ENCODE results near the gene RAB3C.
"Not testable (repeated sequence)": the region's sequence is repeated elsewhere in the genome, so short reads cannot be mapped to it uniquely, and the experiment has no call there.

The RAB3C gene

GRCh38 chr5:58708456-58708855 is 125.6 kb downstream of the RAB3C start:
- no peak for TF ChIP-seq Cebpa-rat (IDR thresholded peaks at IDR 0.05)
- Histone ChIP-seq H3K9ac (no peak overlapping the region), H3K4me3 (no peak overlapping the region)

GRCh38 chr5:58710425-58710824 is 127.5 kb downstream of the RAB3C start:
- H3K36me3 ChIP-seq, H3K4me2 ChIP-seq, H3K9me3 ChIP-seq, H3K9ac ChIP-seq, H4K20me1 ChIP-seq, H3K27me3 ChIP-seq, H3K4me3 ChIP-seq, H3K4me1 ChIP-seq, H3K27ac ChIP-seq: not testable (repeated sequence)

More at GRCh38 chr5:58708456-58708855, 125.6 kb downstream of the RAB3C start:
- Histone ChIP-seq H3K4me2 (no peak overlapping the region), H3K27ac (no peak overlapping the region), H4K20me1 (no peaks in the 10 kb centered on the region), H3K36me3 (no peaks in the 10 kb centered on the region), H3K9me3 (no peaks in the 10 kb centered on the region), H3K4me1 (no peaks in the 10 kb centered on the region), H3K27me3 (no peaks in the 10 kb centered on the region)

DNA sequence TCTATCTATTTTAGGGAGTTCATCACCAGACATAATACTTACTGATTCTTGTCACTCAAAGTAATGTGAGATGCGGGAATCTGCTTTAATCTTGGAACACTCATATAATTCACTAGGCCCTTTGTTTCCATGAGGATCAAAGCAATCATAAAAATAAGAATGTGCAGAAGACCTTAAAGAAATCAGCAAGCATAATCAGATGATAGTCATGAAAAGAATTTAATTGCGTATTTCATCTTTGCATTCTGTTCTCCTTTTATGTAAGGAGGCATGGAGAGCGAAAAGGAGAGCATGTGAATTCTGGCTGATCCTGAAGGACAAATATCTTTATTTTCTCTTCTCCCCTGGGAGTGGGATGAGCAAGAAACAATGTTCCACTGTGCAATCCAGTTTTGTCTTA is 128.0 kb downstream of the RAB3C start:
- Histone ChIP-seq H4K20me1 (no peaks in the 10 kb centered on the region), H3K9ac (no peak overlapping the region), H3K36me3 (no peaks in the 10 kb centered on the region), H3K4me2 (no peak overlapping the region), H3K4me1 (no peaks in the 10 kb centered on the region), H3K27me3 (no peaks in the 10 kb centered on the region), H3K9me3 (no peaks in the 10 kb centered on the region), H3K27ac (no peak overlapping the region), H3K4me3 (no peak overlapping the region)
- TF ChIP-seq Cebpa-rat (IDR thresholded peaks at IDR 0.05) = no peak

- Histone ChIP-seq H3K27me3 (no peaks in the 10 kb centered on the region), H3K9me3 (no peaks in the 10 kb centered on the region), H3K4me3 (no peak overlapping the region), H3K4me2 (no peak overlapping the region), H3K36me3 (no peaks in the 10 kb centered on the region), H3K4me1 (no peaks in the 10 kb centered on the region), H3K27ac (no peak overlapping the region), H4K20me1 (no peaks in the 10 kb centered on the region), H3K9ac (no peak overlapping the region)
- TF ChIP-seq Cebpa-rat (IDR thresholded peaks at IDR 0.05) = no peak
These were observed 129.1 kb downstream of the RAB3C start for GRCh38 chr5:58711965-58712364.

- Histone ChIP-seq H4K20me1 (no peaks in the 10 kb centered on the region), H3K36me3 (no peaks in the 10 kb centered on the region), H3K4me1 (no peaks in the 10 kb centered on the region), H3K9ac (no peak overlapping the region), H3K9me3 (no peaks in the 10 kb centered on the region), H3K27ac (no peak overlapping the region), H3K27me3 (no peaks in the 10 kb centered on the region), H3K4me2 (no peak overlapping the region), H3K4me3 (no peak overlapping the region)
- no peak for TF ChIP-seq Cebpa-rat (IDR thresholded peaks at IDR 0.05)
These were observed 131.2 kb downstream of the RAB3C start for GRCh38 chr5:58714046-58714445.

DNA sequence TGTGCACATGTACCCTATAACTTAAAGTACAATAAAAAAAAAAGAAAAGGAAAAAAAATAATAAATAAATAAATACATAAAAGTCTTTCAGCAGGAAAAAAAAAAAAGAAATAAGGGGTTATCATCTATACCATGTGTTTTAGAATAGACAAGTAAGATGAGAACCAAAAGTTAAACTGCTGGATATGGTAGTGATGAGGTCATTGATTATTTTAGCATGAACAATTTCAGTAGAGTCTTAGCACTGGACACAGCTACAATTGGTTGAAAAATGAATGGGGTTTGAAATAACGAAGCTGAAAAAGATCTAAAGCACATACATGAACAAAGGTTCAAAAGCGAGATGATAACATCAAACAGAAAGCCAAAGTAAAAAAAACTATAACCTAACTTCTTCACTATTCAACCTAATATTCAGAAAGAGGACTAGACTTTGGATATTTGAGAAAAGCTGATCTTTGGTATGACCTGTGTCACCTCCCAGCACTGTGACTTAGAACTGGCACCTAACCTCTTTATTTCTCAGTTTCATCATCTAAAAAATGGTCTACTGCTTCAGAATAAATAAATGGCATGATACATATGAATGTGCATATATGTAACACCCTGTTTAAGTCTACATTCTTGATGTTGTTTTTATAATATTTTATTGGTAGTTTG is 133.3 kb downstream of the RAB3C start:
- H3K9me3 ChIP-seq = no peaks in the 10 kb centered on the region
- no peak overlapping the region for H3K4me3 ChIP-seq
- H3K9ac ChIP-seq = no peak overlapping the region
- no peaks in the 10 kb centered on the region for H3K27me3 ChIP-seq
- H3K27ac ChIP-seq = no peak overlapping the region
- H3K36me3 ChIP-seq = no peaks in the 10 kb centered on the region
- no peak overlapping the region for H3K4me2 ChIP-seq
- TF ChIP-seq Cebpa-rat (IDR thresholded peaks at IDR 0.05) = no peak
- H4K20me1 ChIP-seq = no peaks in the 10 kb centered on the region
- H3K4me1 ChIP-seq = no peaks in the 10 kb centered on the region

- H3K4me1 ChIP-seq = no peaks in the 10 kb centered on the region
- no peak for TF ChIP-seq Cebpa-rat (IDR thresholded peaks at IDR 0.05)
- H3K9me3 ChIP-seq = no peaks in the 10 kb centered on the region
- H3K27ac ChIP-seq = no peak overlapping the region
- no peaks in the 10 kb centered on the region for H3K27me3 ChIP-seq
- H4K20me1 ChIP-seq = no peaks in the 10 kb centered on the region
- no peak overlapping the region for H3K4me3 ChIP-seq
- no peak overlapping the region for H3K4me2 ChIP-seq
- H3K9ac ChIP-seq = no peak overlapping the region
- H3K36me3 ChIP-seq = no peaks in the 10 kb centered on the region
These were observed 133.8 kb downstream of the RAB3C start for GRCh38 chr5:58716713-58717112.

DNA sequence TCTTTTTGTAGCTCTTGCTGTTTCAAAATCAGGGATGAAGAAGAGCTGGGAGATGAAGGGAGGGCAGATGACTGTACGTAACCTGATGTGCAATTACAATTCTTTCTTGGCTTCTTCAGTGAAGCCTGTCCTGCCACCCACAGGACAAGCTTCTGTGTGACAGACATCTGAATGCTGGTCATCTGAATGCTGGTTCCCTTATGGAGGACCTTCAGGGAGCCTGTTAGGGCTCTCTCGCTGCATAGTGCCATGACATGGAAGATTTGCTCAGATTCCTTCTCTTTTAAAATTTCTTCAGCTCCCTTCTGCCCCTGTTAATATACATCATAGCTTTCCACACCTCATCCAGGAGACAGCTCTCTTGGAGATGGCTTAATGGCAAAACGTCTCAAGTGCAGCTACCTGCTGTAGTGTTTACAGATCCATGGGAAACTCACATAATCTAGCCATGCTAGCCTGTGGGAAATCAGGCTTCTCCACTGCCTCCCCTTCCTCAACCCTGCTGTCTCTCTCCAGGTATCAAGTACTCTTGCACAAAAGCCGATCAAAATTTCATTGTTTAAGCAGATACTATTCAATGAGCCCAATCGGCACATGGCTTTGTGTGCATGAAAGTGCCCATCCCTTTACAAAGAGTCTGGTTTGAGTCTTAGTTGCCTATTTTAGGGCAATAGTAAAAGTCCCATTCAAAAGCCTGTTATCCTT is 134.6 kb downstream of the RAB3C start:
- H4K20me1 ChIP-seq = no peaks in the 10 kb centered on the region
- no peaks in the 10 kb centered on the region for H3K9me3 ChIP-seq
- H3K27ac ChIP-seq = no peak overlapping the region
- no peak overlapping the region for H3K4me2 ChIP-seq
- H3K4me3 ChIP-seq = no peak overlapping the region
- no peaks in the 10 kb centered on the region for H3K4me1 ChIP-seq
- no peaks in the 10 kb centered on the region for H3K36me3 ChIP-seq
- H3K27me3 ChIP-seq = no peaks in the 10 kb centered on the region
- H3K9ac ChIP-seq = no peak overlapping the region
- no peak for TF ChIP-seq Cebpa-rat (IDR thresholded peaks at IDR 0.05)

DNA sequence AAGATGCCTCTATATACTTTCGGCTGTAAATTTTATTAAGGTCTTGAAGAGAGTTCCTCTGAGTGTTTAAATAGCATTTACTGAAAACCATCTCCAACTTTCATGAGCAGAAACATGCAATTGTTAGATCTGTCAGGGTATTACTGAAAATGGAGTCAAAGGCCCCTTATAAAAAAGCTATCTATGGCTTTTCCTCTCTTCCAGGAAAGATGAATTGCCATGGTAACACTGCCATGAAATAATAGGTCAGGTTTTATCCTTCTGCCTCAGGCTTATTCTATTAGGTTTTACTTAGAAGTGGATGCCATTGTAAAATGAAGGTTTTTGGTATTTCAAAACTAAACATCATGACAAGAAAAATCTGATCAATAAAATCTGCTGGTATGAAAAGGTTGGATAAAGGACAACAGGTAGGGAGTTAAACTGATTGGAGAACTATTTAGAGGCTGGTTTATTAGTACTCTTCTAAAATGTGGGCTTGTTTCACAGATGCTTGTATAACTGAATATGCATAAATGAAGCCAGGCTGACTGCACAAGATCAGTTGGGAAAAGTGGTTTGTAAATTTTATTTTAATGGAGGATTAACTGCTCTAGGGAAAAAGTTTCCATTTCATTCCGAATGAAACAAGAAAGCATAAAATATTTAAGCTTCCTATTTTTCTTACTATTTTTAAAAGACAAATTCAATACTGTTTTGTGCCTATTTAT is 135.5 kb downstream of the RAB3C start:
- Histone ChIP-seq H3K9me3 (no peaks in the 10 kb centered on the region), H3K27ac (no peak overlapping the region)

DNA sequence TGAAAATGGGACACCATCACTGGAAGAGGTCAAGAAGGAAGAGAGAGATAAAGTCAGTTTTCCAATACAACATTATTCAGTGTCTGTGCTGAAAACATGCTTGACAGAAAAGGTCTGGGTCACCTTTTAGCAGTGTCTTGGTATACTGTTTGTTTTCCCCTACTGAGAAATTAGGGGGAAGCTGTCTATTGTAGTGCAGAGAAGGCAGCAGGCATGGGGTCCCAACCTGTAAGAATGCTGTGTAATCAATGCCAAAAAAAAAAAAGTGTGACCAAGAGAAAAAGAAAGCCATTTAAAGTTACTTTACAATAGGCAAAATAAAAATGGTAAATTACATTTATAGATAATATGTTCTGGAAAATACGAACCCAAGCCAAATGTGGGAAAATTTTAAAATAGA is 139.3 kb downstream of the RAB3C start:
- Histone ChIP-seq H3K27me3 (no peaks in the 10 kb centered on the region), H3K36me3 (no peaks in the 10 kb centered on the region), H3K4me3 (no peak overlapping the region), H3K4me1 (no peaks in the 10 kb centered on the region), H4K20me1 (no peaks in the 10 kb centered on the region), H3K27ac (no peak overlapping the region), H3K4me2 (no peak overlapping the region), H3K9ac (no peak overlapping the region), H3K9me3 (no peaks in the 10 kb centered on the region)
- TF ChIP-seq Cebpa-rat (IDR thresholded peaks at IDR 0.05) = no peak

More for the DNA sequence above, 135.5 kb downstream of the RAB3C start:
- TF ChIP-seq Cebpa-rat (IDR thresholded peaks at IDR 0.05) = no peak
- no peak overlapping the region for H3K4me3 ChIP-seq
- no peak overlapping the region for H3K4me2 ChIP-seq
- no peaks in the 10 kb centered on the region for H4K20me1 ChIP-seq
- no peaks in the 10 kb centered on the region for H3K36me3 ChIP-seq
- H3K9ac ChIP-seq = no peak overlapping the region
- H3K27me3 ChIP-seq = no peaks in the 10 kb centered on the region
- no peaks in the 10 kb centered on the region for H3K4me1 ChIP-seq
